ENCODE measurements around the gene ISOC2. TPM values are rescaled to one million over a fixed set of nuclear protein-coding genes. Genes with fewer than 3 reads are reported as not detected.

ISOC2 gene
- polyA plus RNA-seq, 3 donors, result 28.1 to 47.0 (median 45.4) TPM

DNA sequence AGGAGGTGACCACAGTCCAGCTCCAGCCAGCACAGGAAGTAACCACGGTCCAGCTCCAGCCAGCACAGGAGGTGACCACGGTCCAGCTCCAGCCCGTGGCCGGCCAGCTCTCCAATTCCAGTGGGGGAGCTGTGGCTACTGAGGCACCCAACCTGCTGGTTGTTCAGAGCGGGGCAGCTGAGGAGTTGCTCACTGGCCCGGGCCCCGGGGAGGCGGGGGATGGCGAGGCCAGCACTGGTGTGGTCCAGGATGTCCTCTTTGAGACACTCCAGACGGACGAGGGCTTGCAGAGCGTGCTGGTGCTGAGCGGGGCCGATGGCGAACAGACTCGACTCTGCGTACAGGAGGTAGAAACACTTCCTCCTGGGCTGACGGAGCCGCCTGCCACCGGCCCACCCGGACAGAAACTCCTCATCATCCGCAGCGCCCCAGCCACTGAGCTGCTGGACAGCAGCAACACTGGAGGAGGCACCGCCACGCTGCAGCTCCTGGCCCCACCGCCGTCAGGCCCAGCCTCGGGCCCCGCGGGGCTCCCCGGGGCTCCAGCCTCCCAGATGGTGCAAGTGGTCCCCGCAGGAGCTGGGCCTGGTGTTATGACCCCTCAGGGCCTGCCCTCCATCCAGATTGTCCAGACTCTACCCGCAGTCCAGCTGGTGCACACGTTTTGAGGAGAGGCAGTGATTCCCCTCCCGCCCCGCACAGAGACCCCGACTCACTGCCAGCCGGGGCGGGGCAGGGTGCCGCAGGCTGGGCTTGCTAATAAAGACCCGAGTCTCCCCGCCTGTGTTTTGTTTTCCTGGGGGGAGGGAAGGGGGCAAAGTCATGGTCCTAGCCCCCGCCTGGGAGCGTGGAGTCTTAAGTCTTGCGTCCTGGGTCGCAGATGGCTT is 22.5 kb upstream of the ISOC2 start:
- no peak for DNase-seq (ENCODE audit: extremely low read depth in 1 of 11, low read depth in 9 of 11, low spot score in 4 of 11)

DNA sequence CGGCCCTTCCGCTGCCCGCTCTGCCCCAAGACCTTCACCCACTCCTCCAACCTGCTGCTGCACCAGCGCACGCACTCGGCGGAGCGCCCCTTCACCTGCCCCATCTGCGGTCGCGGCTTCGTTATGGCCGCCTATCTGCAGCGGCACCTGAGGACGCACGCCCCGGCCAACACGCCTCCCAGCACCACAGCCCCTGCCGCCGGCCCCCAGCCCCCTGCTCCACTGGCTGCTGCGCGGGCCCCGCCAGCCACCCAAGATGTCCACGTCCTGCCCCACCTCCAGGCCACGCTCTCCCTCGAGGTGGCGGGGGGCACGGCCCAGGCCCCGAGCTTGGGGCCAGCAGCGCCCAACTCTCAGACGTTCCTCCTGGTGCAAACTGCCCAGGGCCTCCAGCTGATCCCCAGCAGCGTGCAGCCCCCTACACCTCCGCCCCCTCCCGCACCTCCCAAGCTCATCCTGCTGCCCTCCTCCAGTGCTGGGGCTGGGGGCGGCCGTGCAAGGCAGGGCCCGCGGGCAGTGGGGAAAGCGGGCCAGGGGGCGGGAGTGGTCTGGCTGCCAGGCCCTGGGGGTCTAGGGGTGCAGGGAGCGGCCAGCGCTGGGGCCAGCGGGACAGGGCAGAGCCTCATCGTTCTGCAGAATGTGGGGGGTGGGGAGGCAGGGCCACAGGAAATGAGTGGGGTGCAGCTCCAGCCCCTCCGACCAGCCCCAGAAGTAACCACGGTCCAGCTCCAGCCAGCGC is 21.7 kb upstream of the ISOC2 start:
- DNase-seq (ENCODE audit: extremely low read depth in 1 of 11, low read depth in 9 of 11, low spot score in 4 of 11), result no peak

DNA sequence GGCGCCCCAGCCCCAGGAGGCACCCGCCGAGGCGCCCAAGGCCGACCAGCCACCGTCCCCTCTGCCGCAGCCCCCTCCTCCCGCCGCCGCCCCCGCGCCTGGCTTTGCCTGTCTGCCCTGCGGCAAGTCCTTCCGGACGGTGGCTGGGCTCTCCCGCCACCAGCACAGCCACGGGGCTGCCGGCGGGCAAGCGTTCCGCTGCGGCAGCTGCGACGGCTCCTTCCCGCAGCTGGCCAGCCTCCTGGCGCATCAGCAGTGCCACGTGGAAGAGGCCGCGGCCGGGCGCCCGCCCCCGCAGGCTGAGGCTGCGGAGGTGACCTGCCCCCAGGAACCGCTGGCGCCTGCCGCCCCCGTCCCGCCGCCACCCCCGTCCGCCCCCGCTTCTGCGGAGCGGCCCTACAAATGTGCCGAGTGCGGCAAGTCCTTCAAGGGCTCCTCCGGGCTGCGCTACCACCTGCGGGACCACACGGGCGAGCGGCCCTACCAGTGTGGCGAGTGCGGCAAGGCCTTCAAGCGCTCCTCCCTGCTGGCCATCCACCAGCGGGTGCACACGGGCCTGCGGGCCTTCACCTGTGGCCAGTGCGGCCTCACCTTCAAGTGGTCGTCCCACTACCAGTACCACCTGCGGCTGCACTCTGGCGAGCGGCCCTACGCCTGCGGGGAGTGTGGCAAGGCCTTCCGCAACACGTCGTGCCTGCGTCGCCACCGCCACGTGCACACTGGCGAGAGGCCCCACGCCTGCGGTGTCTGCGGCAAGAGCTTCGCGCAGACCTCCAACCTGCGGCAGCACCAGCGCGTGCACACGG is 20.9 kb upstream of the ISOC2 start:
- DNase-seq (ENCODE audit: extremely low read depth in 1 of 11, low read depth in 9 of 11, low spot score in 4 of 11), result no peak

DNA sequence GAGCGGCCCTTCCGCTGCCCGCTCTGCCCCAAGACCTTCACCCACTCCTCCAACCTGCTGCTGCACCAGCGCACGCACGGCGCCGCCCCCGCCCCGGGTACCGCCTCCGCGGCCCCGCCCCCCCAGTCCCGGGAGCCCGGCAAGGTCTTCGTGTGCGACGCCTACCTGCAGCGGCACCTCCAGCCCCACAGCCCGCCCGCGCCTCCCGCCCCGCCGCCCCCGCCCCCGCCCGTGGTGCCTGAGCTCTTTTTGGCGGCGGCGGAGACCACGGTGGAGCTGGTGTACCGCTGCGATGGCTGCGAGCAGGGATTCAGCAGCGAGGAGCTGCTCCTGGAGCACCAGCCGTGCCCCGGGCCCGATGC is 20.3 kb upstream of the ISOC2 start:
- no peak for DNase-seq (ENCODE audit: extremely low read depth in 1 of 11, low read depth in 9 of 11, low spot score in 4 of 11)

DNA sequence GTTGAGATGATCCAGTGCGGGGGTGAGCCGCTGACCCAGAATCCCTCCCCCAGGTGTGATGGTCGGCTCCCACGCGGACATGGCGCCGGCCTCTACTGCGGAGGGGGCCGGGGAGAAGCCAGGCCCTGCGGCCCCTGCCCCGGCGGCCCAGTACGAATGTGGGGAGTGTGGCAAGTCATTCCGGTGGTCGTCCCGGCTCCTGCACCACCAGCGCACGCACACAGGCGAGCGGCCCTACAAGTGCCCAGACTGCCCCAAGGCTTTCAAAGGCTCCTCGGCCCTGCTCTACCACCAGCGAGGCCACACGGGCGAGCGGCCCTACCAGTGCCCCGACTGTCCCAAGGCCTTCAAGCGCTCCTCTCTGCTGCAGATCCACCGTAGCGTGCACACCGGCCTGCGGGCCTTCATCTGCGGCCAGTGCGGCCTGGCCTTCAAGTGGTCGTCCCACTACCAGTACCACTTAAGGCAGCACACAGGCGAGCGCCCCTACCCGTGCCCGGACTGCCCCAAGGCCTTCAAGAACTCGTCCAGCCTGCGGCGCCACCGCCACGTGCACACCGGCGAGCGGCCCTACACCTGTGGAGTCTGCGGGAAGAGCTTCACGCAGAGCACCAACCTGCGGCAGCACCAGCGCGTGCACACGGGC is 19.8 kb upstream of the ISOC2 start:
- no peak for DNase-seq (ENCODE audit: extremely low read depth in 1 of 11, low read depth in 9 of 11, low spot score in 4 of 11)

DNA sequence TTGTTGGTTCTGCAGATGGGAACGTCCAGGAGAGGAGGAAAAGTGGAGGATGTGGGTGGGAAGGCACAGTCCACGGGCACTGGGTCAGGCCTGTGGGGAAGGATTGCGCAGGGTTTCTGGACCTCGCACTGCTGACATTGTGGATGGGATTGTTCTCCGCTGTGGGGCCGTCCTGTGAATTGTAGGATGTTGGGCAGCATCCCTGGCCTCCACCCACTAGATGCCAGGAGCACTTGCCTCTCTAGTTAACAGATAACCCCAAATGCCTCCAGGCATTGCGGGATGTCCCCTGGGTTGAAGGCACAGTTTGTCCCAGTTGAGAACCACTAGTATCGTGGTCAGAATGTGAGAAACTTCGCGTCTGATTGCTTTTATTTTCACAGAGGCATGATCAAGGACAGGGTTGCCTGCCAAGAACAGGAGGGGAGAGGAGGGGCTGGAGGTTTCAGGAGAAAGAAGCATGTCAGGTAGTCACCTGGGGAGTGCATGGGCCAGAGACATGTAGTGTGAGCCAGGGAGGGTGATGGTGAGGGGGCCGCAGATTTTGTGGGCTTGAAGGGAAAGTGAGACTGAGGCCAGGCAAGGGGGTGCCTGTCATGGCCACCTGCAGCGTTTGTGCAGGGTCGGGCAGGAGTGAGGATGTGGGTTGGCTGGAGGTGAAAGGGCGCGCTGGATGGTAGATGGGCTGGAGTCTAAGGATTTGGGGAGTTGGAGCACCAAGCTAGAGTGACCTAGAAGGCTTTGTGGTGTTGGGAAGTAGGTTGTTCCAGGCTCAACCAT is 18.2 kb upstream of the ISOC2 start:
- no peak for DNase-seq (ENCODE audit: extremely low read depth in 1 of 11, low read depth in 9 of 11, low spot score in 4 of 11)

DNA sequence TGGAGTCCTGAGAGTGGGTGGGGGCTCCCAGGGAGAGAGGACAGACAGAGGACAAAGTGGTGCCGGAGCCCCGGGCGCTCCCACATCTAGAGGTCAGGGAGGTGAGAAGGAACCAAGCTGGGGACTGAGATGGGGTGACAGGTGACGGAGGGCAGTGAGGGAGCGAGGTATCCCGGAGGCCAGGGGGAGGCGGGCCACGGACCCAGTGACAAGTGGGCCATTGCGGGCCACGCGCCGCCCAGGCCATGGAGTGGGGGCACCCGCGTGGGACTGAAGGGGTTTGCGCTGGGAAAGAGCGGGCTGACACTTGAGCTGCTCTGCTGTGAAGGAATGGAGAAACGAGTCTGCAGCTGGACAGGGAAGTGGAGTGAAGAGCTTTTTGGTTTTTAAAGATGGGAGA is 17.6 kb upstream of the ISOC2 start:
- DNase-seq (ENCODE audit: extremely low read depth in 1 of 11, low read depth in 9 of 11, low spot score in 4 of 11), result no peak

DNA sequence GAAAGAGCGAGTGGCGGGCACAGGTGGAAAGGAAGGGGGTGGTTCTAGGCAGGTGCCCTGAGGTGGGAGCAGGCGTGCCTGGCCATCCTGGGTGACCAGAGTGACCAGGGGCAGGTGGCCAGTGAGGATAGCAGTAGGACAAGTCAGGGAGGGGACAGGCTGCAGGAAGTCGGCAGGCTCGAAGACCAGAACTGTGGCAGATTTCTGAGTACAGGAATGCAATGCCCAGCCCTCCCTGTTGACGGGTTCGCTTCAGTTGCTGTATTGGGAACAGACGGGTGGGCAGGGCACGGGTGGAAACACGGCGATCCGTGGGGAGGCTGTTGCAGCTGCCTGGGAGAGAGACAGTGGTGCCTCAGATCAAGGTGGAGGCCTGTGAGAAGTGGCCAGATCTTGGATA is 16.9 kb upstream of the ISOC2 start:
- DNase-seq (ENCODE audit: extremely low read depth in 1 of 11, low read depth in 9 of 11, low spot score in 4 of 11), result no peak

DNA sequence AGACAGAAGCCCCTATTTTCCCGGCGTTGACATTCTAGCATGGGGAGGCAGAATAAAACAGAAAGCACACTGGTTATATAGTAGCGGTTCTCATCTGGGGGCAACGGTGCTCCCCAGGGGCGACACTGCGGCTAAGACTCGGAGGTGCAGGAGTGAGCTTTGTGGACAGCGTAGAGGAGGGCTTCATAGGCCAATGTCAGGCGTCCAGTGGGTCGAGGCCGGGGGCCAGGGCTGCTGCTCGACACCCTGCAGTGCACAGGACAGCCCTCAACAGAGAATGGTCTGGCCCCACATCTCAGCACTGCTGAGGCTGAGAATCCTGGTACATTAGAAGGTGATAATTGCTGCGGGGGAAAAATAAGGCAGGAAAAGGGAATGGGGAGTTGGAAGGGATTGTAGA is 16.5 kb upstream of the ISOC2 start:
- no peak for DNase-seq (ENCODE audit: extremely low read depth in 1 of 11, low read depth in 9 of 11, low spot score in 4 of 11)

DNA sequence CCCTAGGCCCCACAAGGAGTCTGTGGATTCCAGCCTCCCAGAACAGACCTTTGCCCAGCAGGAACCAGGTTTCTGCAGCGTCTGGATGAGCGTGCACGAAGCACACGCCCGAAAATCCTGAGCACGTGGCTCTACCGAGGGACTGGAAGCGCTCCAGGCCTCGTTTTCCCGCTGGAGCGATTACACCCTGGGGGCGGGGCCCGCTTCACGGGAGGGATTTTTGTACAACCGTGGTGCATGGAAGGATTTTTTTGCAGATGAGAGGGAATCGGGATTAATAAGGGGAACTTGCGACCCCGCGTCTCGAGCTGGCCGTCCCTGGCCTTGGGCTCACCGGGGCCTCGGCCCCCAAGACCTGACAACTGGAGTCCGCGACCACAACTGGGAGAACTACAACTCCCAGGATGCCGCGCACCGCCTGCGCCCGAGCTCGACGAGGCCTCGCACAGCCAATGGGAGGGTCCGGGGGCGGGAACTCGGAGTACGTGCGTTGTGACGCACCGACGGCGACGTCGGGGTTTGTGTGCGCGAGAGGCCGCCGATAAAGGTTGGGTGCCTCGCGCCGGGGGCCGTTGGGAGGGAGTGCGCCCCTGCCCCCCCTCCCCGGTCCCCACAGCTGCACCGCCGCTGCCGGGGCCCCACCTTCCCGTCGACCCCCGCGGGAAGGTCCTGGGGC is 14.8 kb upstream of the ISOC2 start, which contains the start of gene ZNF628:
Gene ZNF628, plus strand, starts transcription at position 518 of the 676 bp plus-strand sequence. CDS start 3,294 bp downstream, outside the sequence.
- DNase-seq (ENCODE audit: extremely low read depth in 1 of 11, low read depth in 9 of 11, low spot score in 4 of 11), result peak; percentile 95 to 99 (median 98)

DNA sequence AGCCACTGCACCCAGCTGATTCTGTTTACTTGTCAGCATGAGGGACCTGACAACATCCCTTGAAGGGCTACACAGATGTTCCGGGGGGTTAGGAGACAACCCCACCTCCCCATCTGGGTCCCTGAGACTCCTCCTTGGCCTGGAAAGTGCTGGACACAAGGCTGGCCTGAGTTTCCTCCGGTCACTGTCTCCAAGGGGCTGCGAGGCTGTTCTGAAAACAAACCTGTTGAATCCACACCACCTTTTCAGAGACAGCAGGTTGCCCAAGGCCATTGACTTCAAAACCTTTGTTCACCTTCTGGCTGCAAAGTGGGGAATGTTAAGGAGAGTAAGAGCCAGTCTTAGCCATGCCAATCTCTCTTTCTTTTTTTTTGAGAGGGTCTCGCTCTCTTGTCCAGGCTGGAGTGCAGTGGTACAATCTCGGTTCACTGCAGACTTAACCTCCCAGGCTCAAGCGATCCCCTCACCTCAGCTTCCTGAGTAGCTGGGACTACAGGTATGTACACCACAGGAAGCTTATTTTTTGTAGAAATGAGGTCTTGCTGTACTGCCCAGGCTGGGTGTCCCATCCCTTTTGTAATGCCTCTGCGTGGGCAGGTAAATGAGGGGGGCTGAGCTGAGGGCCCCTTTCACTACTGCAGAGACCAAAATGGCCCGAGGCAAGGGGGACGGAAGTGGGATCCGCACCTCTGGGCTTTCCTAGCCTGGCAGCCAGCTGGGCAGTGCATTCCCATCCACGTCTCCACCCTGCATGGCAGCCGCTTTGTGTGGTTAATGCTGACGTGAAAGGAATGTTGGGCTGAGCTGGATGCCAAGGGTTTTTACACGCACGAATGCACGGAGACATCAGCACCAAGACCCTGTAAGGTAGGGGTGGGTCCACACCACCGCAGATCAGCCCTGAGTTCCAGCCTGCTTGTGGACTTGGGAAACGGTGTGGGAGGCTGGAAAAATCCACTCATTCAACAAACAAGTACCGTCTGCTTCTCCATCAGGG is 13.1 kb upstream of the ISOC2 start:
- DNase-seq (ENCODE audit: extremely low read depth in 1 of 11, low read depth in 9 of 11, low spot score in 4 of 11), result peak in 1 of 11 donors; percentile 72

DNA sequence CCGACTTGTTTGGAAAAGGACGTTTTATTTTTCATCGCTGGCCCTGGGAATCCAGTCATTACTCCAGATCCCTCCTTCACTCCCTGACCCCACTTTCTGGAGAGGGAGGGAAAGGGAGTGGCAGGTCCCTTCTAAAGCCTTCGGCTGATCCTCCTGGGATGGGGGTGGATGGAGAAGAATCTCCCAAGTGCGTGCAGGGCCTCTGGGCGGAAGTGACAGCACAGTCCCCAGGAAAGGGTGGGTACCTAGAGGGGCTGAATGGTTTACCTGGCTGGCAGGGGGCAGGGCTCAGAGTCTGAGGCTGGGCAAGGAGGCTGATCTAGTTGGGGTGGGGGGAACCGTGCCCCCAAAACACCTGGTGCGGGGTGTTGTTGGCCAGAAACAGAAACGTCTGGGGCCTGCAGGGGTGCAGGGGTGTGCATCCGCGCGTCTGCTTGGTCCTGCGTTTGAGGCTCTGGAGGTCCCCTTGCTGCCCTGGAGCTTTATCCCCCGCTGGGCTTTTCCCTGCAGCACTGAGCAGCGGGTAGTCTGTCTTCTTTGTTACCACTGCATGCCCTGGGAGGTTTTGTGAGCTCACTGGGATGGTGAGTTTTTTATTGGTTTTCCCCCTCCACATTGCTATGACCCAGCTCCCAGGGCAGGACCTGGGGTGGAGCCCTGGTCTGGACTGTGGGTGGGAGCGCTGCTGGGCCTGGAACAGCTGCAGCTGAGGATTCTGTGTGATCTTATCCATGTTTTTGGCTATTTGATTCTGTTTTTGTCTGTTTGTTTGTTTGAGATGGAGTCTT is 12.0 kb upstream of the ISOC2 start:
- DNase-seq (ENCODE audit: extremely low read depth in 1 of 11, low read depth in 9 of 11, low spot score in 4 of 11), result no peak

DNA sequence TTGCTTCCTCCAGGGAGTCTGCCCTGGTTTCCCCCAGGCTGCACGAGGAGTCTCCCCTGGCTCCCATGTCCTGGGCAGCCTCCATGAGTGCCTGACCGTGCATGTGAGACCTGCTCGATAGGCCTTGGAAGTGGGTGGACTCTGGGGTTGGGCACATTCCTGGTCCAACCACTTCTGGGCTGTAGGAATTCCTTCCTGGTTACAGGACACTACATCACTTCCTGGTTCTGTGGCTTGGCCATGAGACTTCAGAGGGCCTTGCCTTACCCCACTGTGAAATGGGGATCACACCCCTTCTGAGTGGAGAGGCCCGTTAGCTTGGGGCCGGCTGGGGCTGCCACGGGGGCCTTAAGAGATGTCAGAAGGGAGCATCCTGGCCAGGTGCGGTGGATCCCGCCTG is 11.0 kb upstream of the ISOC2 start:
- DNase-seq (ENCODE audit: extremely low read depth in 1 of 11, low read depth in 9 of 11, low spot score in 4 of 11), result no peak

DNA sequence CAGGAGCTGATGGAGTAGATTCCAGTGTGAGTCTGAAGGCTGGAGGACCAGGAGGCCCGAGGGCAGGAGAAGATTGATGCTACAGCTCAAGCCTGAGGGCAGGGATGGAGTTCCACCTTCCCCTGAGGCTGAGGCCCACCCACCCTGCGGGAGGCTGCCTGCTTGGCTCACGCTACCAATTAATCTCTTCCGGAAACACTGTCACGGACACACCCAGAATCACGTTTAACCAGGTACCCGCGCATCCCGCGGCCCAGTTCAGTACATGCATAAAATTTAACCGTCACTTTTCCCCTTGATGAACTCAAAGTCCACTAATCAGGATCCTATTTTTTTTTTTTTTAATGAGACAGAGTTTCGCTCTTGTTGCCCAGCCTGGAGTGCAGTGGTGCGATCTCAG is 9.8 kb upstream of the ISOC2 start:
- no peak for DNase-seq (ENCODE audit: extremely low read depth in 1 of 11, low read depth in 9 of 11, low spot score in 4 of 11)

DNA sequence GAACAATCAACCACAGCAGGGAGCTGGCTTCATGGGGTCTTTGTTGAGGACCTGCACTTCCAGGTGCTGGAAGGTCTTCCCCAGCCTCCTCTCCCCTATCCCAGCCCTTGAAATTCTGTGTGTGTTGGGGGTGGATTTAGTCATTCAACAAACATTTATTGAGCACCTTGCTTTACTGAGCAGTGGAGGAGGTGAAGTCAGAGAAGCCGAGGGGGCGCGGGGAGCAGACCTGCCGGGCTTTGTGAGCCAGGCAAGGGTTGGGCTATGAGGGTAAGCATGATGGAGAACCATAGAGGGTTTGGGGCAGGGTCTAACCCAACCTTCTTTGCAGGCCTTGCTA is 6.6 kb upstream of the ISOC2 start:
- DNase-seq (ENCODE audit: extremely low read depth in 1 of 11, low read depth in 9 of 11, low spot score in 4 of 11), result no peak

Measured in renal cortex interstitium (tissue), 11 donors.